Measurements from ENCODE around the gene ZBTB47. TPM values are rescaled to one million over a fixed set of nuclear protein-coding genes. Genes with fewer than 3 reads are reported as not detected.

The ZBTB47 gene
- total and polyA plus RNA-seq, 2 donors (not counting 3 experiments of a cell fraction or from before 2014, with no cell fraction given): 10.6 to 14.5 TPM

GRCh38 chr3:42685891-42686820 lies 32.7 kb downstream of the ZBTB47 start:
- dilution Hi-C loops (cut with MboI; ENCODE audit: extremely low pct_ligation_motif_present, low sequenced_read_pairs) (no loop called here), intact Hi-C loops (cut with micrococcal nuclease) (loop anchor here (2.0 kb wide), 1 partner anchor 31 kb away; no protein-coding TSS in a partner anchor)
- peaks cover 16% of the 10 kb centered on the region in 2 experiments for H3K27me3 ChIP-seq (ENCODE audit: control insufficient read depth in 2 of 2, insufficient read depth in 2 of 2, low read length in 2 of 2)
- H3K4me3 ChIP-seq (replicated peaks in 1 of 3; ENCODE audit: insufficient read depth in 1 of 3, low read depth in 1 of 3, low read length in 3 of 3): no peak overlapping the region
- ChIA-PET CTCF (no interaction called here), POLR2A (no interaction called here)
- no peaks in the 10 kb centered on the region for H3K4me1 ChIP-seq (ENCODE audit: control insufficient read depth, extremely low read depth, insufficient read depth, low read length)
- no peaks in the 10 kb centered on the region for H3K9me1 ChIP-seq (replicated peaks; ENCODE audit: control insufficient read depth, extremely low read depth, insufficient read depth, low read length)
- H2AFZ ChIP-seq (ENCODE audit: low read depth, low read length): peak overlapping the region; percentile 11
- no peak overlapping the region for H3K27ac ChIP-seq (ENCODE audit: insufficient read depth, low read depth, low read length)
- no peak overlapping the region for H3K4me2 ChIP-seq (ENCODE audit: insufficient read depth, low read length)
- no peak overlapping the region for H3K9ac ChIP-seq (replicated peaks; ENCODE audit: extremely low read depth, insufficient read depth, low read length)
- TF ChIP-seq EZH2 (IDR thresholded peaks at IDR 0.05; ENCODE audit: borderline replicate concordance, low read depth, low read length, severe bottlenecking) (peak; percentile 83), GATA2 (IDR thresholded peaks at IDR 0.05; ENCODE audit: insufficient read depth, insufficient read length, low read depth, low read length) (no peak)
- H3K79me2 ChIP-seq (ENCODE audit: control insufficient read depth, insufficient read depth, low read length): no peaks in the 10 kb centered on the region
- no peaks in the 10 kb centered on the region for H3K36me3 ChIP-seq (ENCODE audit: control insufficient read depth in 2 of 2, extremely low read depth in 1 of 2, insufficient read depth in 2 of 2, low read length in 2 of 2)
- DNase-seq (ENCODE audit: low read depth, low spot score) (no peak), FAIRE-seq (no peak)
- BruUV-seq (replicated peaks): no TSS peak
- H4K20me1 ChIP-seq (replicated peaks; ENCODE audit: control insufficient read depth, extremely low read depth, insufficient read depth, low read length): no peaks in the 10 kb centered on the region
- H3K9me3 ChIP-seq (replicated peaks; ENCODE audit: control insufficient read depth, insufficient read depth, low read length): no peaks in the 10 kb centered on the region

- H2AFZ ChIP-seq (ENCODE audit: low read depth, low read length): no peak overlapping the region
- no peak overlapping the region for H3K4me2 ChIP-seq (ENCODE audit: insufficient read depth, low read length)
- H3K9me3 ChIP-seq (replicated peaks; ENCODE audit: control insufficient read depth, insufficient read depth, low read length): no peaks in the 10 kb centered on the region
- CTCF ChIA-PET: interaction anchor here (1.2 kb wide), 1 partner anchor 10 kb away, joined by 4 read pairs; no protein-coding TSS in a partner anchor
- intact Hi-C loops (cut with micrococcal nuclease): no loop called here
- dilution Hi-C loops (cut with MboI; ENCODE audit: extremely low pct_ligation_motif_present, low sequenced_read_pairs): no loop called here
- no peak for DNase-seq (ENCODE audit: low read depth, low spot score)
- H3K4me3 ChIP-seq (replicated peaks in 1 of 3; ENCODE audit: insufficient read depth in 1 of 3, low read depth in 1 of 3, low read length in 3 of 3): no peak overlapping the region
- POLR2A ChIA-PET: no interaction called here
- no peaks in the 10 kb centered on the region for H3K36me3 ChIP-seq (ENCODE audit: control insufficient read depth in 2 of 2, extremely low read depth in 1 of 2, insufficient read depth in 2 of 2, low read length in 2 of 2)
- H3K4me1 ChIP-seq (ENCODE audit: control insufficient read depth, extremely low read depth, insufficient read depth, low read length): no peaks in the 10 kb centered on the region
- no peaks in the 10 kb centered on the region for H3K79me2 ChIP-seq (ENCODE audit: control insufficient read depth, insufficient read depth, low read length)
- BruUV-seq (replicated peaks): no TSS peak
- TF ChIP-seq MAX (IDR thresholded peaks at IDR 0.05; ENCODE audit: insufficient read depth, insufficient read length) (no peak), FOS (IDR thresholded peaks at IDR 0.05; ENCODE audit: borderline replicate concordance, insufficient read depth, low read length) (no peak), JUN (IDR thresholded peaks at IDR 0.05; ENCODE audit: borderline replicate concordance, insufficient read depth, insufficient read length, low read depth) (no peak), GATA2 (IDR thresholded peaks at IDR 0.05; ENCODE audit: insufficient read depth, insufficient read length, low read depth, low read length) (no peak), POLR2AphosphoS5 (IDR thresholded peaks at IDR 0.05; ENCODE audit: insufficient read depth, low read depth, low read length) (no peak), EZH2 (IDR thresholded peaks at IDR 0.05; ENCODE audit: borderline replicate concordance, low read depth, low read length, severe bottlenecking) (no peak), MYC (IDR thresholded peaks at IDR 0.05; ENCODE audit: low read depth, low read length) (no peak), CTCF (IDR thresholded peaks at IDR 0.05; ENCODE audit: extremely low read depth in 1 of 2, insufficient read depth in 1 of 2, low read depth in 1 of 2, low read length in 2 of 2) (no peak), POLR2A (IDR thresholded peaks at IDR 0.05; ENCODE audit: low read depth, low read length) (no peak)
- H3K27me3 ChIP-seq (ENCODE audit: control insufficient read depth in 2 of 2, insufficient read depth in 2 of 2, low read length in 2 of 2): peaks cover 12 to 16% of the 10 kb centered on the region in 2 experiments
- no peaks in the 10 kb centered on the region for H3K9me1 ChIP-seq (replicated peaks; ENCODE audit: control insufficient read depth, extremely low read depth, insufficient read depth, low read length)
- H3K9ac ChIP-seq (replicated peaks; ENCODE audit: extremely low read depth, insufficient read depth, low read length): no peak overlapping the region
- H3K27ac ChIP-seq (ENCODE audit: insufficient read depth, low read depth, low read length): no peak overlapping the region
- no peak for FAIRE-seq
- H4K20me1 ChIP-seq (replicated peaks; ENCODE audit: control insufficient read depth, extremely low read depth, insufficient read depth, low read length): no peaks in the 10 kb centered on the region
These were observed 33.5 kb downstream of the ZBTB47 start for GRCh38 chr3:42686832-42687650.
